H1 (cell line): Measurements from ENCODE around the gene TMEM244. TPM values are rescaled to one million over a fixed set of nuclear protein-coding genes. Genes with fewer than 3 reads are reported as not detected.

Experiments used
- BACH1 ChIP-seq: IDR thresholded peaks from 2 replicates; pipeline ENCODE4 v1.6.1; 2012; ENCODE audit warnings: low read length, improper control_type of control experiment
- BRCA1 ChIP-seq: IDR thresholded peaks from 2 replicates; pipeline ENCODE4 v1.6.1; 2012; ENCODE audit warnings: low read depth, low read length, improper control_type of control experiment
- CBX5 ChIP-seq: fragments of 300-800, 300-1000 bp; sonication (generic); IDR thresholded peaks from 2 replicates; pipeline ENCODE4 v1.7.1; 2016; ENCODE audit warnings: antibody characterized with exemption, low read length, low read depth
- CEBPB ChIP-seq: IDR thresholded peaks from 2 replicates; pipeline ENCODE4 v1.6.1; 2012; ENCODE audit warnings: low read depth, low read length
- EZH2 ChIP-seq: fragments of 200-600 bp; sonication (generic); IDR thresholded peaks from 2 replicates; pipeline ENCODE4 v1.7.1; 2012; ENCODE audit warnings: low read depth, mild to moderate bottlenecking, moderate library complexity, low read length, inconsistent platforms; ENCODE audit not compliant: severe bottlenecking
- GABPA ChIP-seq: IDR thresholded peaks from 2 replicates; pipeline ENCODE4 v1.6.1; 2011; ENCODE audit warnings: mild to moderate bottlenecking, low read length, moderate library complexity, borderline replicate concordance; ENCODE audit not compliant: insufficient read depth
- NANOG ChIP-seq: IDR thresholded peaks from 2 replicates; pipeline ENCODE4 v1.6.1; 2011; ENCODE audit warnings: low read length, low read depth, mild to moderate bottlenecking, inconsistent platforms; ENCODE audit not compliant: insufficient read depth, poor library complexity, severe bottlenecking
- SIN3A ChIP-seq, 2 experiments: IDR thresholded peaks in 1 of 2; conservative IDR thresholded peaks in 1 of 2; 2 replicates each; pipeline ENCODE4 v1.6.1; 2011 to 2012; ENCODE audit warnings: low read length in 2 of 2, improper control_type of control experiment in 1 of 2, low read depth in 1 of 2, mild to moderate bottlenecking in 1 of 2
- SP2 ChIP-seq: IDR thresholded peaks from 2 replicates; pipeline ENCODE4 v1.6.1; 2012; ENCODE audit warnings: mild to moderate bottlenecking, low read length, inconsistent platforms
- polyA plus RNA-seq, 7 experiments: library from polyadenylated mRNA; depleted of rRNA in 3 of 7; stranded (reverse) in 5 of 7; unstranded in 2 of 7; fragments of >200 nt in 5 of 7; fragments of 200-250 nt in 2 of 7; gene quantifications; 1 replicate in 5 of 7; 2 replicates in 1 of 7; 4 replicates in 1 of 7; pipeline versions ENCODE4 v1.2.1 to v1.2.3, GENCODE V29; 2011 to 2013; ENCODE audit warnings: missing spikeins in 2 of 7, mixed read lengths in 2 of 7
- total RNA-seq: library from RNA; stranded (reverse); fragmentation: NEBNext Ultra II Directional; extraction: Animal tissue kit (Norgen Biotek cat#: 25700); gene quantifications from 2 replicates; pipeline ENCODE4 v1.2.1, GENCODE V29; 2021
- TF ChIP-seq, protein P1 (sequence below): fragments of 300-600 bp; sonication (generic); IDR thresholded peaks from 2 replicates; pipeline ENCODE4 v1.7.1; 2012; ENCODE audit warnings: low read length, moderate library complexity, mild to moderate bottlenecking, inconsistent platforms; ENCODE audit not compliant: insufficient replicate concordance
- TF ChIP-seq, protein P2 (sequence below): IDR thresholded peaks from 2 replicates; pipeline ENCODE4 v1.6.1; 2011; ENCODE audit warnings: low read depth, mild to moderate bottlenecking, low read length; ENCODE audit not compliant: insufficient read depth

TMEM244 gene
- total and polyA plus RNA-seq, 2 of the 8 experiments (the other 6 are each of a cell fraction or from before 2014, with no cell fraction given): not detected

DNA sequence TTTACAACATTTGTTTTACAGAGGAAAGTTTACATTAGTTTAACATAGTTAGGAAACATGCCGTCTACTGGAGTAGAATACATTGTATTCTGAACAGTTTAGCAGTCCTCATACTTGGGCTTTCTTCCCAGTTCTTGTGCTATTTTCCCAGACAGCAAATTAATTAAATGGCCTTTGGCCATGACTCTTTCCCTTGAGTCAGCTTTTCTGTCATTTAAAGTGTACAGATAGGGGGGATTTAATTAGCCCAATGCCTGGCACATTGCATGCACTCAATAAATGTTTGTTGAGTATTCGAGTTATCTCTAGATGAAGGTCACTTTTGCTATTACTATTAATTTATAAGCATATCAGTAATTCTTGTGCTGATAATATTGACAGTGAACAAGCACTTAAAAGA, 1.6 kb downstream of the TMEM244 start (continued):
- TF ChIP-seq, protein P1, sequence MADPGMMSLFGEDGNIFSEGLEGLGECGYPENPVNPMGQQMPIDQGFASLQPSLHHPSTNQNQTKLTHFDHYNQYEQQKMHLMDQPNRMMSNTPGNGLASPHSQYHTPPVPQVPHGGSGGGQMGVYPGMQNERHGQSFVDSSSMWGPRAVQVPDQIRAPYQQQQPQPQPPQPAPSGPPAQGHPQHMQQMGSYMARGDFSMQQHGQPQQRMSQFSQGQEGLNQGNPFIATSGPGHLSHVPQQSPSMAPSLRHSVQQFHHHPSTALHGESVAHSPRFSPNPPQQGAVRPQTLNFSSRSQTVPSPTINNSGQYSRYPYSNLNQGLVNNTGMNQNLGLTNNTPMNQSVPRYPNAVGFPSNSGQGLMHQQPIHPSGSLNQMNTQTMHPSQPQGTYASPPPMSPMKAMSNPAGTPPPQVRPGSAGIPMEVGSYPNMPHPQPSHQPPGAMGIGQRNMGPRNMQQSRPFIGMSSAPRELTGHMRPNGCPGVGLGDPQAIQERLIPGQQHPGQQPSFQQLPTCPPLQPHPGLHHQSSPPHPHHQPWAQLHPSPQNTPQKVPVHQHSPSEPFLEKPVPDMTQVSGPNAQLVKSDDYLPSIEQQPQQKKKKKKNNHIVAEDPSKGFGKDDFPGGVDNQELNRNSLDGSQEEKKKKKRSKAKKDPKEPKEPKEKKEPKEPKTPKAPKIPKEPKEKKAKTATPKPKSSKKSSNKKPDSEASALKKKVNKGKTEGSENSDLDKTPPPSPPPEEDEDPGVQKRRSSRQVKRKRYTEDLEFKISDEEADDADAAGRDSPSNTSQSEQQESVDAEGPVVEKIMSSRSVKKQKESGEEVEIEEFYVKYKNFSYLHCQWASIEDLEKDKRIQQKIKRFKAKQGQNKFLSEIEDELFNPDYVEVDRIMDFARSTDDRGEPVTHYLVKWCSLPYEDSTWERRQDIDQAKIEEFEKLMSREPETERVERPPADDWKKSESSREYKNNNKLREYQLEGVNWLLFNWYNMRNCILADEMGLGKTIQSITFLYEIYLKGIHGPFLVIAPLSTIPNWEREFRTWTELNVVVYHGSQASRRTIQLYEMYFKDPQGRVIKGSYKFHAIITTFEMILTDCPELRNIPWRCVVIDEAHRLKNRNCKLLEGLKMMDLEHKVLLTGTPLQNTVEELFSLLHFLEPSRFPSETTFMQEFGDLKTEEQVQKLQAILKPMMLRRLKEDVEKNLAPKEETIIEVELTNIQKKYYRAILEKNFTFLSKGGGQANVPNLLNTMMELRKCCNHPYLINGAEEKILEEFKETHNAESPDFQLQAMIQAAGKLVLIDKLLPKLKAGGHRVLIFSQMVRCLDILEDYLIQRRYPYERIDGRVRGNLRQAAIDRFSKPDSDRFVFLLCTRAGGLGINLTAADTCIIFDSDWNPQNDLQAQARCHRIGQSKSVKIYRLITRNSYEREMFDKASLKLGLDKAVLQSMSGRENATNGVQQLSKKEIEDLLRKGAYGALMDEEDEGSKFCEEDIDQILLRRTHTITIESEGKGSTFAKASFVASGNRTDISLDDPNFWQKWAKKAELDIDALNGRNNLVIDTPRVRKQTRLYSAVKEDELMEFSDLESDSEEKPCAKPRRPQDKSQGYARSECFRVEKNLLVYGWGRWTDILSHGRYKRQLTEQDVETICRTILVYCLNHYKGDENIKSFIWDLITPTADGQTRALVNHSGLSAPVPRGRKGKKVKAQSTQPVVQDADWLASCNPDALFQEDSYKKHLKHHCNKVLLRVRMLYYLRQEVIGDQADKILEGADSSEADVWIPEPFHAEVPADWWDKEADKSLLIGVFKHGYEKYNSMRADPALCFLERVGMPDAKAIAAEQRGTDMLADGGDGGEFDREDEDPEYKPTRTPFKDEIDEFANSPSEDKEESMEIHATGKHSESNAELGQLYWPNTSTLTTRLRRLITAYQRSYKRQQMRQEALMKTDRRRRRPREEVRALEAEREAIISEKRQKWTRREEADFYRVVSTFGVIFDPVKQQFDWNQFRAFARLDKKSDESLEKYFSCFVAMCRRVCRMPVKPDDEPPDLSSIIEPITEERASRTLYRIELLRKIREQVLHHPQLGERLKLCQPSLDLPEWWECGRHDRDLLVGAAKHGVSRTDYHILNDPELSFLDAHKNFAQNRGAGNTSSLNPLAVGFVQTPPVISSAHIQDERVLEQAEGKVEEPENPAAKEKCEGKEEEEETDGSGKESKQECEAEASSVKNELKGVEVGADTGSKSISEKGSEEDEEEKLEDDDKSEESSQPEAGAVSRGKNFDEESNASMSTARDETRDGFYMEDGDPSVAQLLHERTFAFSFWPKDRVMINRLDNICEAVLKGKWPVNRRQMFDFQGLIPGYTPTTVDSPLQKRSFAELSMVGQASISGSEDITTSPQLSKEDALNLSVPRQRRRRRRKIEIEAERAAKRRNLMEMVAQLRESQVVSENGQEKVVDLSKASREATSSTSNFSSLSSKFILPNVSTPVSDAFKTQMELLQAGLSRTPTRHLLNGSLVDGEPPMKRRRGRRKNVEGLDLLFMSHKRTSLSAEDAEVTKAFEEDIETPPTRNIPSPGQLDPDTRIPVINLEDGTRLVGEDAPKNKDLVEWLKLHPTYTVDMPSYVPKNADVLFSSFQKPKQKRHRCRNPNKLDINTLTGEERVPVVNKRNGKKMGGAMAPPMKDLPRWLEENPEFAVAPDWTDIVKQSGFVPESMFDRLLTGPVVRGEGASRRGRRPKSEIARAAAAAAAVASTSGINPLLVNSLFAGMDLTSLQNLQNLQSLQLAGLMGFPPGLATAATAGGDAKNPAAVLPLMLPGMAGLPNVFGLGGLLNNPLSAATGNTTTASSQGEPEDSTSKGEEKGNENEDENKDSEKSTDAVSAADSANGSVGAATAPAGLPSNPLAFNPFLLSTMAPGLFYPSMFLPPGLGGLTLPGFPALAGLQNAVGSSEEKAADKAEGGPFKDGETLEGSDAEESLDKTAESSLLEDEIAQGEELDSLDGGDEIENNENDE: no peak
- TF ChIP-seq NANOG: no peak
- no peak for TF ChIP-seq BACH1
- TF ChIP-seq BRCA1: no peak
- TF ChIP-seq SP2: no peak
- no peak for TF ChIP-seq EZH2
- TF ChIP-seq, protein P2, sequence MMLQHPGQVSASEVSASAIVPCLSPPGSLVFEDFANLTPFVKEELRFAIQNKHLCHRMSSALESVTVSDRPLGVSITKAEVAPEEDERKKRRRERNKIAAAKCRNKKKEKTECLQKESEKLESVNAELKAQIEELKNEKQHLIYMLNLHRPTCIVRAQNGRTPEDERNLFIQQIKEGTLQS: no peak
- TF ChIP-seq CBX5: no peak
- no peak for TF ChIP-seq SIN3A (conservative IDR thresholded peaks at IDR 0.05 in 1 of 2, IDR thresholded peaks at IDR 0.05 in 1 of 2; ENCODE audit: low read depth in 1 of 2, low read length in 2 of 2)
- no peak for TF ChIP-seq GABPA
- TF ChIP-seq CEBPB: no peak
